Activated CD4-positive, alpha-beta memory T cell treated with anti-CD3 and anti-CD28 coated beads, Interleukin-2, amount 10 ng/mL, durations not matched to agents 7 days and 5 days (primary cell): ENCODE data around the gene KLHDC10. TPM values are rescaled to one million over a fixed set of nuclear protein-coding genes. Genes with fewer than 3 reads are reported as not detected.
"Not testable (repeated sequence)": the region's sequence is repeated elsewhere in the genome, so short reads cannot be mapped to it uniquely, and the experiment has no call there.

Experiments used
- CTCF ChIA-PET: fragments of 350-600 bp; sonication (Branson Sonifier 250); formaldehyde crosslinking; loops from one replicate; lab custom pipeline; 2021; ENCODE audit warnings: antibody characterized with exemption, inconsistent platforms; lab: Charles Lee
- POLR2A ChIA-PET: fragments of 350-600 bp; sonication (Branson Sonifier 250); formaldehyde crosslinking; loops from one replicate; lab custom pipeline; 2021; ENCODE audit warnings: antibody characterized with exemption; lab: Charles Lee
- DNase-seq: peaks from one replicate; pipeline ENCODE4 v3.0.0-alpha.2; 2020
- H3K27ac Mint-ChIP-seq: one replicate; pipeline ENCODE4 v1.8.0; 2021; ENCODE audit warnings: mild to moderate bottlenecking, mixed read lengths
- H3K27me3 Mint-ChIP-seq: one replicate; pipeline ENCODE4 v1.8.0; 2021; ENCODE audit warnings: mixed read lengths
- H3K36me3 Mint-ChIP-seq: one replicate; pipeline ENCODE4 v1.8.0; 2021; ENCODE audit warnings: low read depth, mixed read lengths
- H3K4me1 Mint-ChIP-seq: one replicate; pipeline ENCODE4 v1.8.0; 2021; ENCODE audit warnings: mixed read lengths
- H3K4me3 Mint-ChIP-seq: one replicate; pipeline ENCODE4 v1.8.0; 2021; ENCODE audit warnings: mild to moderate bottlenecking, mixed read lengths
- H3K9me3 Mint-ChIP-seq: one replicate; pipeline ENCODE4 v1.8.0; 2021; ENCODE audit warnings: mixed read lengths
- total RNA-seq, 2 experiments: library from RNA; stranded (reverse); gene quantifications; one replicate each; pipeline ENCODE4 v1.2.3, GENCODE V29; 2021

Gene KLHDC10
- total RNA-seq, 2 experiments from 2014 or later: 15.5 to 17.3 TPM

- ChIA-PET POLR2A (no interaction called here), CTCF (interaction anchor here (0.7 kb wide), 1 partner anchor 1339 kb away, joined by 3 read pairs; no protein-coding TSS in a partner anchor)
- DNase-seq: no peak
- Mint-ChIP-seq H3K4me1 (no peaks in the 10 kb centered on the region), H3K9me3 (no peaks in the 10 kb centered on the region), H3K4me3 (no peak overlapping the region), H3K27ac (no peak overlapping the region), H3K27me3 (no peaks in the 10 kb centered on the region), H3K36me3 (no peaks in the 10 kb centered on the region)
Measured at GRCh38 chr7:130108809-130109208, 38.5 kb downstream of the KLHDC10 start.

GRCh38 chr7:130112093-130112492 lies 41.8 kb downstream of the KLHDC10 start:
- Mint-ChIP-seq H3K9me3 (no peaks in the 10 kb centered on the region), H3K4me3 (no peak overlapping the region), H3K27ac (no peak overlapping the region), H3K27me3 (no peaks in the 10 kb centered on the region), H3K36me3 (peaks cover under 1% of the 10 kb centered on the region), H3K4me1 (no peaks in the 10 kb centered on the region)
- ChIA-PET POLR2A (no interaction called here), CTCF (no interaction called here)
- no peak for DNase-seq

- peaks cover 3% of the 10 kb centered on the region for H3K36me3 Mint-ChIP-seq
- H3K9me3 Mint-ChIP-seq: no peaks in the 10 kb centered on the region
Measured at GRCh38 chr7:130112662-130113425, 42.5 kb downstream of the KLHDC10 start.

GRCh38 chr7:130113426-130113805 lies 43.1 kb downstream of the KLHDC10 start:
- POLR2A ChIA-PET, H3K27me3 Mint-ChIP-seq, H3K9me3 Mint-ChIP-seq, CTCF ChIA-PET, DNase-seq, H3K4me3 Mint-ChIP-seq, H3K4me1 Mint-ChIP-seq, H3K27ac Mint-ChIP-seq, H3K36me3 Mint-ChIP-seq: not testable (repeated sequence)

More at GRCh38 chr7:130112662-130113425, 42.5 kb downstream of the KLHDC10 start:
- Mint-ChIP-seq H3K27ac (no peak overlapping the region), H3K27me3 (no peaks in the 10 kb centered on the region), H3K4me1 (no peaks in the 10 kb centered on the region), H3K4me3 (no peak overlapping the region)
- ChIA-PET POLR2A (no interaction called here), CTCF (no interaction called here)
- DNase-seq: no peak

- Mint-ChIP-seq H3K36me3 (peaks cover 11% of the 10 kb centered on the region), H3K4me3 (no peak overlapping the region), H3K27me3 (no peaks in the 10 kb centered on the region), H3K9me3 (no peaks in the 10 kb centered on the region), H3K27ac (no peak overlapping the region), H3K4me1 (peaks cover 8% of the 10 kb centered on the region)
- POLR2A ChIA-PET: no interaction called here
- CTCF ChIA-PET: no interaction called here
- DNase-seq: no peak
Measured at GRCh38 chr7:130113887-130114286, 43.6 kb downstream of the KLHDC10 start.

GRCh38 chr7:130114374-130114773 lies 44.0 kb downstream of the KLHDC10 start:
- Mint-ChIP-seq H3K4me1 (peaks cover 8% of the 10 kb centered on the region), H3K36me3 (peaks cover 11% of the 10 kb centered on the region), H3K4me3 (no peak overlapping the region), H3K27ac (no peak overlapping the region), H3K9me3 (no peaks in the 10 kb centered on the region), H3K27me3 (no peaks in the 10 kb centered on the region)
- ChIA-PET POLR2A (no interaction called here), CTCF (no interaction called here)
- no peak for DNase-seq

- H3K4me1 Mint-ChIP-seq: peaks cover 8% of the 10 kb centered on the region
- no peak for DNase-seq
- H3K27ac Mint-ChIP-seq: no peak overlapping the region
- H3K27me3 Mint-ChIP-seq: no peaks in the 10 kb centered on the region
- no peaks in the 10 kb centered on the region for H3K9me3 Mint-ChIP-seq
- no peak overlapping the region for H3K4me3 Mint-ChIP-seq
- CTCF ChIA-PET: no interaction called here
- POLR2A ChIA-PET: no interaction called here
- peaks cover 11% of the 10 kb centered on the region for H3K36me3 Mint-ChIP-seq
Measured at GRCh38 chr7:130114776-130115175, 44.4 kb downstream of the KLHDC10 start.

- POLR2A ChIA-PET: no interaction called here
- DNase-seq: no peak
- Mint-ChIP-seq H3K4me3 (no peak overlapping the region), H3K9me3 (no peaks in the 10 kb centered on the region), H3K27me3 (no peaks in the 10 kb centered on the region), H3K27ac (no peak overlapping the region), H3K4me1 (peaks cover 8% of the 10 kb centered on the region), H3K36me3 (peaks cover 27% of the 10 kb centered on the region)
- CTCF ChIA-PET: interaction anchor here (1.6 kb wide), 1 partner anchor 46 kb away, joined by 4 read pairs; no protein-coding TSS in a partner anchor
Measured at GRCh38 chr7:130118294-130118693, 48.0 kb downstream of the KLHDC10 start.

GRCh38 chr7:130118801-130119200 lies 48.5 kb downstream of the KLHDC10 start:
- H3K27me3 Mint-ChIP-seq: no peaks in the 10 kb centered on the region
- ChIA-PET POLR2A (no interaction called here), CTCF (interaction anchor here (0.7 to 1.6 kb wide), 2 partner anchors 47 to 340 kb away, joined by 3 to 4 read pairs; no protein-coding TSS in a partner anchor)
- H3K4me1 Mint-ChIP-seq: peaks cover 8% of the 10 kb centered on the region
- DNase-seq: no peak
- no peaks in the 10 kb centered on the region for H3K9me3 Mint-ChIP-seq
- no peak overlapping the region for H3K27ac Mint-ChIP-seq
- peaks cover 32% of the 10 kb centered on the region for H3K36me3 Mint-ChIP-seq
- H3K4me3 Mint-ChIP-seq: no peak overlapping the region

- POLR2A ChIA-PET: no interaction called here
- no peaks in the 10 kb centered on the region for H3K27me3 Mint-ChIP-seq
- CTCF ChIA-PET: interaction anchor here (0.6 kb wide), 1 partner anchor 90 kb away, joined by 4 read pairs; no protein-coding TSS in a partner anchor
- no peaks in the 10 kb centered on the region for H3K9me3 Mint-ChIP-seq
- H3K36me3 Mint-ChIP-seq: peaks cover 40% of the 10 kb centered on the region
- no peak overlapping the region for H3K4me3 Mint-ChIP-seq
- peaks cover 4% of the 10 kb centered on the region for H3K4me1 Mint-ChIP-seq
- DNase-seq: no peak
- H3K27ac Mint-ChIP-seq: no peak overlapping the region
Measured at GRCh38 chr7:130123501-130123900, 53.2 kb downstream of the KLHDC10 start.

GRCh38 chr7:130124711-130125110 lies 54.4 kb downstream of the KLHDC10 start:
- Mint-ChIP-seq H3K4me3 (no peak overlapping the region), H3K36me3 (peaks cover 45% of the 10 kb centered on the region), H3K9me3 (no peaks in the 10 kb centered on the region), H3K4me1 (no peaks in the 10 kb centered on the region), H3K27ac (no peak overlapping the region), H3K27me3 (no peaks in the 10 kb centered on the region)
- ChIA-PET POLR2A (no interaction called here), CTCF (no interaction called here)
- DNase-seq: no peak

GRCh38 chr7:130126840-130127239 lies 56.5 kb downstream of the KLHDC10 start:
- CTCF ChIA-PET, H3K27ac Mint-ChIP-seq, H3K27me3 Mint-ChIP-seq, POLR2A ChIA-PET, H3K9me3 Mint-ChIP-seq, H3K4me1 Mint-ChIP-seq, DNase-seq, H3K4me3 Mint-ChIP-seq: not testable (repeated sequence)
- H3K36me3 Mint-ChIP-seq: peaks cover 55% of the 10 kb centered on the region

GRCh38 chr7:130127404-130127803 lies 57.1 kb downstream of the KLHDC10 start:
- H3K27me3 Mint-ChIP-seq: no peaks in the 10 kb centered on the region
- no peak overlapping the region for H3K4me3 Mint-ChIP-seq
- H3K27ac Mint-ChIP-seq: no peak overlapping the region
- ChIA-PET POLR2A (no interaction called here), CTCF (no interaction called here)
- H3K9me3 Mint-ChIP-seq: no peaks in the 10 kb centered on the region
- no peak for DNase-seq
- peaks cover 49% of the 10 kb centered on the region for H3K36me3 Mint-ChIP-seq
- H3K4me1 Mint-ChIP-seq: no peaks in the 10 kb centered on the region

- H3K36me3 Mint-ChIP-seq: peaks cover 44% of the 10 kb centered on the region
- H3K27me3 Mint-ChIP-seq: no peaks in the 10 kb centered on the region
- H3K4me3 Mint-ChIP-seq: no peak overlapping the region
- H3K9me3 Mint-ChIP-seq: no peaks in the 10 kb centered on the region
- POLR2A ChIA-PET: no interaction called here
- no peaks in the 10 kb centered on the region for H3K4me1 Mint-ChIP-seq
- no peak for DNase-seq
- H3K27ac Mint-ChIP-seq: no peak overlapping the region
- CTCF ChIA-PET: no interaction called here
Measured at GRCh38 chr7:130127821-130128317, 57.5 kb downstream of the KLHDC10 start.
